ENCODE results near the gene PATL2. TPM values are rescaled to one million over a fixed set of nuclear protein-coding genes. Genes with fewer than 3 reads are reported as not detected.

The PATL2 gene
- total RNA-seq, 4 donors from 2014 or later = 3.0 to 40.0 (median 4.4) TPM

- no peak overlapping the region for H3K4me3 ChIP-seq
- in situ Hi-C loops (cut with MboI; ENCODE audit: low pct_ligation_motif_present in 1 of 4, low pct_unique_long_range_greater_than_20kb in 1 of 4, low sequenced_read_pairs in 3 of 4) (loop anchor here in 1 of 4 donors (10.0 kb wide), 1 partner anchor 61 kb away; no protein-coding TSS in a partner anchor), intact Hi-C loops (cut with DNase I; ENCODE audit: low total_unique reads) (no loop called here)
- no peaks in the 10 kb centered on the region for H3K27me3 ChIP-seq
- H3K27ac ChIP-seq = no peak overlapping the region
- DNase-seq = no peak
- 79 to 85% methylated on average over 1 of the region's 1 CpG for WGBS, 2 donors (ENCODE audit: low coverage in 1 of 2)
- peaks cover 3 to 5% (median 4%) of the 10 kb centered on the region in 4 donors for H3K4me1 ChIP-seq
- no peak for TF ChIP-seq POLR2A (IDR thresholded peaks at IDR 0.05)
- no peak for TF ChIP-seq CTCF (IDR thresholded peaks at IDR 0.05)
- no peak for TF ChIP-seq POLR2AphosphoS5 (IDR thresholded peaks at IDR 0.05)
- TF ChIP-seq EP300 (IDR thresholded peaks at IDR 0.05; ENCODE audit: low read depth) = no peak
- peaks cover 0 to 71% (median 35%) of the 10 kb centered on the region in 4 donors for H3K36me3 ChIP-seq
- H3K9me3 ChIP-seq = no peaks in the 10 kb centered on the region
Measured at GRCh38 chr15:44656298-44656697, 54.8 kb downstream of the PATL2 start.

- TF ChIP-seq CTCF (IDR thresholded peaks at IDR 0.05) = no peak
- no peak for TF ChIP-seq POLR2AphosphoS5 (IDR thresholded peaks at IDR 0.05)
- no peak for TF ChIP-seq EP300 (IDR thresholded peaks at IDR 0.05; ENCODE audit: low read depth)
- Histone ChIP-seq H3K36me3 (peaks cover 0 to 77% (median 37%) of the 10 kb centered on the region in 4 donors), H3K4me1 (no peaks in the 10 kb centered on the region), H3K4me3 (no peak overlapping the region), H3K27ac (no peak overlapping the region), H3K9me3 (no peaks in the 10 kb centered on the region), H3K27me3 (no peaks in the 10 kb centered on the region)
- WGBS, 2 donors (ENCODE audit: low coverage in 1 of 2) = 91 to 92% methylated on average over 5 to 6 of the region's 6 CpGs
- in situ Hi-C loops (cut with MboI; ENCODE audit: low pct_ligation_motif_present in 1 of 4, low pct_unique_long_range_greater_than_20kb in 1 of 4, low sequenced_read_pairs in 3 of 4) = loop anchor here in 1 of 4 donors (10.0 kb wide), 1 partner anchor 60 kb away; no protein-coding TSS in a partner anchor
- DNase-seq = no peak
- intact Hi-C loops (cut with DNase I; ENCODE audit: low total_unique reads) = no loop called here
Measured at GRCh38 chr15:44654858-44655257, 56.3 kb downstream of the PATL2 start.

- H3K27me3 ChIP-seq = no peaks in the 10 kb centered on the region
- no peak overlapping the region for H3K27ac ChIP-seq
- DNase-seq = no peak
- intact Hi-C loops (cut with DNase I; ENCODE audit: low total_unique reads) (no loop called here), in situ Hi-C loops (cut with MboI; ENCODE audit: low pct_ligation_motif_present in 1 of 4, low pct_unique_long_range_greater_than_20kb in 1 of 4, low sequenced_read_pairs in 3 of 4) (no loop called here)
- no peaks in the 10 kb centered on the region for H3K9me3 ChIP-seq
- TF ChIP-seq POLR2A (IDR thresholded peaks at IDR 0.05) (no peak), POLR2AphosphoS5 (IDR thresholded peaks at IDR 0.05) (no peak), EP300 (IDR thresholded peaks at IDR 0.05; ENCODE audit: low read depth) (no peak), CTCF (IDR thresholded peaks at IDR 0.05) (no peak)
- no peak overlapping the region for H3K4me3 ChIP-seq
- H3K4me1 ChIP-seq = no peaks in the 10 kb centered on the region
- H3K36me3 ChIP-seq = peaks cover 0 to 75% (median 25%) of the 10 kb centered on the region in 4 donors
Measured at GRCh38 chr15:44647637-44648036, 63.5 kb downstream of the PATL2 start.

- 83 to 100% methylated on average over 1 of the region's 1 CpG for WGBS, 2 donors (ENCODE audit: low coverage in 1 of 2)
- H3K27me3 ChIP-seq = no peaks in the 10 kb centered on the region
- H3K9me3 ChIP-seq = no peaks in the 10 kb centered on the region
- H3K4me3 ChIP-seq = no peak overlapping the region
- DNase-seq = no peak
- intact Hi-C loops (cut with DNase I; ENCODE audit: low total_unique reads) (no loop called here), in situ Hi-C loops (cut with MboI; ENCODE audit: low pct_ligation_motif_present in 1 of 4, low pct_unique_long_range_greater_than_20kb in 1 of 4, low sequenced_read_pairs in 3 of 4) (no loop called here)
- H3K36me3 ChIP-seq = peaks cover 0 to 76% (median 23%) of the 10 kb centered on the region in 4 donors
- no peaks in the 10 kb centered on the region for H3K4me1 ChIP-seq
- H3K27ac ChIP-seq = no peak overlapping the region
- TF ChIP-seq EP300 (IDR thresholded peaks at IDR 0.05; ENCODE audit: low read depth) (no peak), POLR2A (IDR thresholded peaks at IDR 0.05) (no peak), POLR2AphosphoS5 (IDR thresholded peaks at IDR 0.05) (no peak), CTCF (IDR thresholded peaks at IDR 0.05) (no peak)
Measured at GRCh38 chr15:44647036-44647435, 64.1 kb downstream of the PATL2 start.
